Endometrium (tissue), 2 donors: ENCODE results near the gene GALNT16.

Experiments used
- FAIRE-seq: peaks from 2 replicates; lab custom pipeline; 2012; peaks lifted over from hg19 to GRCh38; lab: Jason Lieb, UNC
- donor health status: control.
- donor health status: control.

The GALNT16 gene

GRCh38 chr14:69318241-69318640 lies 58.3 kb downstream of the GALNT16 start:
- no peak for FAIRE-seq

GRCh38 chr14:69318901-69319475 lies 59.0 kb downstream of the GALNT16 start:
- FAIRE-seq: no peak

- FAIRE-seq: no peak
Measured at GRCh38 chr14:69319911-69320310, 60.0 kb downstream of the GALNT16 start.

GRCh38 chr14:69320581-69321365 lies 60.8 kb downstream of the GALNT16 start:
- no peak for FAIRE-seq

- FAIRE-seq: no peak
Measured at GRCh38 chr14:69321601-69322330, 61.8 kb downstream of the GALNT16 start.

GRCh38 chr14:69323266-69323998 lies 63.5 kb downstream of the GALNT16 start:
- FAIRE-seq: no peak

GRCh38 chr14:69323999-69324282 lies 64.0 kb downstream of the GALNT16 start:
- FAIRE-seq: no peak

- FAIRE-seq: no peak
Measured at GRCh38 chr14:69324341-69324931, 64.5 kb downstream of the GALNT16 start.

- no peak for FAIRE-seq
Measured at GRCh38 chr14:69325086-69325485, 65.1 kb downstream of the GALNT16 start.

GRCh38 chr14:69325646-69326265 lies 65.8 kb downstream of the GALNT16 start:
- FAIRE-seq: no peak

GRCh38 chr14:69326611-69327010 lies 66.7 kb downstream of the GALNT16 start:
- FAIRE-seq: no peak

GRCh38 chr14:69327507-69327906 lies 67.5 kb downstream of the GALNT16 start:
- no peak for FAIRE-seq

GRCh38 chr14:69328317-69328716 lies 68.4 kb downstream of the GALNT16 start:
- no peak for FAIRE-seq

- FAIRE-seq: no peak
Measured at GRCh38 chr14:69328765-69329164, 68.8 kb downstream of the GALNT16 start.

GRCh38 chr14:69331206-69331605 lies 71.2 kb downstream of the GALNT16 start:
- FAIRE-seq: no peak

- FAIRE-seq: no peak
Measured at GRCh38 chr14:69332782-69333395, 72.9 kb downstream of the GALNT16 start.

- FAIRE-seq: no peak
Measured at GRCh38 chr14:69333791-69334337, 73.9 kb downstream of the GALNT16 start.

GRCh38 chr14:69334576-69334975 lies 74.6 kb downstream of the GALNT16 start:
- FAIRE-seq: no peak

GRCh38 chr14:69335371-69335771 lies 75.4 kb downstream of the GALNT16 start:
- FAIRE-seq: no peak

GRCh38 chr14:69337984-69338383 lies 78.0 kb downstream of the GALNT16 start:
- no peak for FAIRE-seq

- no peak for FAIRE-seq
Measured at GRCh38 chr14:69339426-69339825, 79.5 kb downstream of the GALNT16 start.
